Testis (tissue), 3 donors: ENCODE measurements around the gene CXorf66. TPM values are rescaled to one million over a fixed set of nuclear protein-coding genes. Genes with fewer than 3 reads are reported as not detected.
"Not testable (repeated sequence)": the region's sequence is repeated elsewhere in the genome, so short reads cannot be mapped to it uniquely, and the experiment has no call there.

Source experiments
- DNase-seq: peaks from one replicate; pipeline ENCODE4 v3.0.0-alpha.2; 2019
- H3K27ac ChIP-seq, 2 donors: fragments of 200-600 bp; sonication (generic); one replicate each; pipeline ENCODE4 v1.5.1; 2019
- H3K27me3 ChIP-seq: fragments of 200-600 bp; sonication (generic); one replicate; pipeline ENCODE4 v1.5.1; 2019
- H3K36me3 ChIP-seq: fragments of 200-600 bp; sonication (generic); one replicate; pipeline ENCODE4 v1.5.1; 2017; ENCODE audit warnings: low read depth; ENCODE audit errors: missing control alignments
- H3K4me1 ChIP-seq: fragments of 200-600 bp; sonication (generic); one replicate; pipeline ENCODE4 v1.5.1; 2019
- H3K4me3 ChIP-seq, 2 donors: fragments of 200-600 bp; sonication (generic); one replicate each; pipeline ENCODE4 v1.5.1; 2017 to 2019
- H3K9me3 ChIP-seq: fragments of 200-600 bp; sonication (generic); one replicate; pipeline ENCODE4 v1.5.1; 2017
- POLR2A ChIP-seq: fragments of 450-650 bp; IDR thresholded peaks from one replicate; pipeline ENCODE4 v1.6.1; 2017; ENCODE audit warnings: antibody characterized with exemption, mild to moderate bottlenecking, moderate library complexity
- WGBS, 2 donors: methylation state at CpG; one replicate each; pipeline ENCODE4 v1.1.5; 2018; 5-methylcytosine and 5-hydroxymethylcytosine counted together
- intact Hi-C: fragments of 100-400 bp; cut with DNase I; formaldehyde crosslinking; loops from one replicate; pipeline ENCODE4 v1.15.1; 2023; ENCODE audit warnings: low total_unique reads
- polyA plus RNA-seq: library from polyadenylated mRNA; stranded (reverse); fragments of 350-450 nt; fragmentation: Illumina TruSeq; extraction: RNeasy Lipid Tissue Mini Kit (QIAGEN cat#74804); gene quantifications from one replicate; pipeline ENCODE4 v1.2.3, GENCODE V29; 2014; ENCODE audit warnings: low read depth, low replicate concordance; ENCODE audit not compliant: insufficient read depth
- total RNA-seq, 2 donors: library from RNA; depleted of rRNA; stranded (reverse); fragments of >200 nt; gene quantifications; one replicate each; pipeline ENCODE4 v1.2.3, GENCODE V29; 2016
- TF ChIP-seq, protein P1 (sequence below), 3 experiments: fragments of 450-650 bp in 2 of 3; fragments of 200-600 bp in 1 of 3; sonication (generic) in 1 of 3; IDR thresholded peaks; one replicate each; pipeline ENCODE4 v1.5.1; 2016 to 2019; ENCODE audit warnings: antibody characterized with exemption in 3 of 3, mild to moderate bottlenecking in 2 of 3, moderate library complexity in 1 of 3

The CXorf66 gene
- total and polyA plus RNA-seq, 3 donors from 2014 or later = 3.6 to 18.0 (median 5.7) TPM

DNA sequence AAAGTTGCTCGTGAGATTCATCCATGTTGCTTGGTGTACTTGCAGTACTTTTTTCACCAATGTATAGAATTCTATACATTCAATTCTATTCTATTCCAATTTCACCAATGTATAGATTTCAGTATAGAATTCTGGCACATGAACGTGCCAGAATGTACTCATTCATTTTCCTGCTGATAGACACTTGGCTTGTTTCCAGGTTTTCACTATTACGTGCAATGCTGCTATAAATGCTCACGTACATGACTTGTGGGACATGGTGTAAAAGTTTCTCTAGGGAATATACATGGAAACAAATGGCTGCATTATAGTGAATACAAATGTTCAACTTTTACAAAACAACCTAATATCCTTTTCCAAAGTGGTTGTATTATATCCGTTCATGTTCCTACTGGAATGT is 6.8 kb upstream of the CXorf66 start:
- TF ChIP-seq, protein P1, sequence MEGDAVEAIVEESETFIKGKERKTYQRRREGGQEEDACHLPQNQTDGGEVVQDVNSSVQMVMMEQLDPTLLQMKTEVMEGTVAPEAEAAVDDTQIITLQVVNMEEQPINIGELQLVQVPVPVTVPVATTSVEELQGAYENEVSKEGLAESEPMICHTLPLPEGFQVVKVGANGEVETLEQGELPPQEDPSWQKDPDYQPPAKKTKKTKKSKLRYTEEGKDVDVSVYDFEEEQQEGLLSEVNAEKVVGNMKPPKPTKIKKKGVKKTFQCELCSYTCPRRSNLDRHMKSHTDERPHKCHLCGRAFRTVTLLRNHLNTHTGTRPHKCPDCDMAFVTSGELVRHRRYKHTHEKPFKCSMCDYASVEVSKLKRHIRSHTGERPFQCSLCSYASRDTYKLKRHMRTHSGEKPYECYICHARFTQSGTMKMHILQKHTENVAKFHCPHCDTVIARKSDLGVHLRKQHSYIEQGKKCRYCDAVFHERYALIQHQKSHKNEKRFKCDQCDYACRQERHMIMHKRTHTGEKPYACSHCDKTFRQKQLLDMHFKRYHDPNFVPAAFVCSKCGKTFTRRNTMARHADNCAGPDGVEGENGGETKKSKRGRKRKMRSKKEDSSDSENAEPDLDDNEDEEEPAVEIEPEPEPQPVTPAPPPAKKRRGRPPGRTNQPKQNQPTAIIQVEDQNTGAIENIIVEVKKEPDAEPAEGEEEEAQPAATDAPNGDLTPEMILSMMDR (IDR thresholded peaks at IDR 0.05) = no peak
- no peak for TF ChIP-seq POLR2A
- Histone ChIP-seq H3K4me1 (no peaks in the 10 kb centered on the region), H3K27ac (no peak overlapping the region), H3K4me3 (no peak overlapping the region), H3K9me3 (no peaks in the 10 kb centered on the region), H3K27me3 (no peaks in the 10 kb centered on the region), H3K36me3 (no peaks in the 10 kb centered on the region)
- intact Hi-C loops = no loop called here
- no peak for DNase-seq
- WGBS, 2 donors = 82 to 85% methylated on average over 5 of the region's 5 CpGs

DNA sequence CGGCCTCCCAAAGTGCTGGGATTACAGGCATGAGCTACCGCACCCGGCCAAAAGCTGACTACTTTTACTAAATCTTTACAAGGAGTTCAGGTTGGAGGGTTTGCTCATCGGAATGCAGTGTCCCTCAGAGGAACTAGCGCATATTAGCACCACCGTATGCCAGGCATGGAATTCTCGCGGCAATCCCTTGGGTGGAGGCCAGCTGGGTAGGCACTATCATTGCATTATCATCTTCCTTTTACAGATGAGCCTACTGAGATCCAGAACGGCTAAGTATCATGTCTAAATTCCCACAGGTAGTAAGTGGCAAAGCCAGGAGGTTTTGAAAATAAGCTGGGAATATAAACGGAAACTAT is 6.1 kb upstream of the CXorf66 start:
- intact Hi-C loops = no loop called here
- Histone ChIP-seq H3K36me3 (no peaks in the 10 kb centered on the region), H3K4me3 (no peak overlapping the region), H3K4me1 (no peaks in the 10 kb centered on the region), H3K9me3 (no peaks in the 10 kb centered on the region), H3K27ac (no peak overlapping the region), H3K27me3 (no peaks in the 10 kb centered on the region)
- DNase-seq = no peak
- 37 to 45% methylated on average over 9 to 10 of the region's 10 CpGs for WGBS, 2 donors
- no peak for TF ChIP-seq POLR2A
- TF ChIP-seq, protein P1 (IDR thresholded peaks at IDR 0.05) = no peak

GRCh38 chrX:139969286-139969685 is 4.0 kb upstream of the CXorf66 start:
- TF ChIP-seq, protein P1 (IDR thresholded peaks at IDR 0.05) = no peak
- TF ChIP-seq POLR2A = no peak
- Histone ChIP-seq H3K27me3 (no peaks in the 10 kb centered on the region), H3K36me3 (no peaks in the 10 kb centered on the region), H3K9me3 (no peaks in the 10 kb centered on the region), H3K4me3 (no peak overlapping the region), H3K27ac (no peak overlapping the region), H3K4me1 (no peaks in the 10 kb centered on the region)
- WGBS, 2 donors = 84 to 89% methylated on average over 2 of the region's 2 CpGs
- no peak for DNase-seq
- intact Hi-C loops = no loop called here

GRCh38 chrX:139967750-139968149 is 2.4 kb upstream of the CXorf66 start:
- no peaks in the 10 kb centered on the region for H3K9me3 ChIP-seq
- intact Hi-C loops = no loop called here
- TF ChIP-seq, protein P1 (IDR thresholded peaks at IDR 0.05) = no peak
- no peak for TF ChIP-seq POLR2A
- WGBS, 2 donors = 94% methylated on average over 3 of the region's 3 CpGs
- DNase-seq = no peak
- no peaks in the 10 kb centered on the region for H3K27me3 ChIP-seq
- H3K27ac ChIP-seq = no peak overlapping the region
- H3K4me1 ChIP-seq = no peaks in the 10 kb centered on the region
- no peaks in the 10 kb centered on the region for H3K36me3 ChIP-seq
- no peak overlapping the region for H3K4me3 ChIP-seq

GRCh38 chrX:139967300-139967699 is 2.0 kb upstream of the CXorf66 start:
- no peak for TF ChIP-seq POLR2A
- H3K27ac ChIP-seq = no peak overlapping the region
- no peak overlapping the region for H3K4me3 ChIP-seq
- H3K36me3 ChIP-seq = no peaks in the 10 kb centered on the region
- 84% methylated on average over 4 of the region's 4 CpGs; no CpG with 5 or more reads in 1 of the 2 donors for WGBS, 2 donors
- no peaks in the 10 kb centered on the region for H3K4me1 ChIP-seq
- H3K27me3 ChIP-seq = no peaks in the 10 kb centered on the region
- H3K9me3 ChIP-seq = no peaks in the 10 kb centered on the region
- DNase-seq = no peak
- intact Hi-C loops = no loop called here

DNA sequence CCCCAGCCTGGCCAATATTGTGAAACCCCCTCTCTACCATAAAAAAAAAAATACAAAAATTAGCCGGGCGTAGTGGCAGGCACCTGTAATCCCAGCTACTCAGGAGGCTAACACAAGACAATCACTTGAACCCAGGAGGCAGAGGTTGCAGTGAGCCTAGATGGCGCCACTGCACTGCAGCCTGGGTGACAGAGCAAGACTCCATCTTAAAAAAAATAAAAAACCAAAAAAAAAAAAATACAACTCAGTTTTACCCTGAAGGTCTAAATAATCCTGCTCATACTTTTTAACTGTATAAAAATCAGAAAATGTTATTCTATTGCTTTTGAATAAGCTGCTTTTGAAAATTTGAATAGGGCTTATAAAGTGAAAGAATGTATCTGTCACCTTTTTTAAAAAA is 838 bp upstream of the CXorf66 start:
- H3K27me3 ChIP-seq, H3K4me1 ChIP-seq, H3K27ac ChIP-seq, H3K36me3 ChIP-seq, DNase-seq, intact Hi-C loops, H3K4me3 ChIP-seq, H3K9me3 ChIP-seq: not testable (repeated sequence)
- WGBS, 2 donors = 68 to 75% methylated on average over 3 of the region's 3 CpGs

- H3K4me3 ChIP-seq, DNase-seq, H3K27me3 ChIP-seq, H3K9me3 ChIP-seq, H3K27ac ChIP-seq, intact Hi-C loops, H3K36me3 ChIP-seq, H3K4me1 ChIP-seq: not testable (repeated sequence)
- 54 to 73% methylated on average over 2 of the region's 2 CpGs for WGBS, 2 donors
Measured at GRCh38 chrX:139961091-139961490, 4.2 kb downstream of the CXorf66 start.
